Gastroesophageal sphincter (tissue), 3 donors: ENCODE measurements around the gene SIT1.

Source experiments
- EP300 ChIP-seq: sonication (generic); formaldehyde crosslinking; IDR thresholded peaks from one replicate; pipeline ENCODE4 v1.6.1; 2017; ENCODE audit warnings: antibody characterized with exemption, mild to moderate bottlenecking
- POLR2A ChIP-seq, 2 donors: fragments of 450-650 bp; IDR thresholded peaks; one replicate each; pipeline ENCODE4 v1.6.1; 2017; ENCODE audit warnings: antibody characterized with exemption in 2 of 2, mild to moderate bottlenecking in 2 of 2, moderate library complexity in 1 of 2
- TF ChIP-seq, protein P1 (sequence below), 4 experiments: fragments of 200-600 bp in 2 of 4; fragments of 450-650 bp in 2 of 4; sonication (generic) in 1 of 4; IDR thresholded peaks; one replicate each; pipeline ENCODE4 v1.5.1; 2017 to 2019; ENCODE audit warnings: antibody characterized with exemption in 4 of 4, mild to moderate bottlenecking in 2 of 4, moderate library complexity in 2 of 4

DNA sequence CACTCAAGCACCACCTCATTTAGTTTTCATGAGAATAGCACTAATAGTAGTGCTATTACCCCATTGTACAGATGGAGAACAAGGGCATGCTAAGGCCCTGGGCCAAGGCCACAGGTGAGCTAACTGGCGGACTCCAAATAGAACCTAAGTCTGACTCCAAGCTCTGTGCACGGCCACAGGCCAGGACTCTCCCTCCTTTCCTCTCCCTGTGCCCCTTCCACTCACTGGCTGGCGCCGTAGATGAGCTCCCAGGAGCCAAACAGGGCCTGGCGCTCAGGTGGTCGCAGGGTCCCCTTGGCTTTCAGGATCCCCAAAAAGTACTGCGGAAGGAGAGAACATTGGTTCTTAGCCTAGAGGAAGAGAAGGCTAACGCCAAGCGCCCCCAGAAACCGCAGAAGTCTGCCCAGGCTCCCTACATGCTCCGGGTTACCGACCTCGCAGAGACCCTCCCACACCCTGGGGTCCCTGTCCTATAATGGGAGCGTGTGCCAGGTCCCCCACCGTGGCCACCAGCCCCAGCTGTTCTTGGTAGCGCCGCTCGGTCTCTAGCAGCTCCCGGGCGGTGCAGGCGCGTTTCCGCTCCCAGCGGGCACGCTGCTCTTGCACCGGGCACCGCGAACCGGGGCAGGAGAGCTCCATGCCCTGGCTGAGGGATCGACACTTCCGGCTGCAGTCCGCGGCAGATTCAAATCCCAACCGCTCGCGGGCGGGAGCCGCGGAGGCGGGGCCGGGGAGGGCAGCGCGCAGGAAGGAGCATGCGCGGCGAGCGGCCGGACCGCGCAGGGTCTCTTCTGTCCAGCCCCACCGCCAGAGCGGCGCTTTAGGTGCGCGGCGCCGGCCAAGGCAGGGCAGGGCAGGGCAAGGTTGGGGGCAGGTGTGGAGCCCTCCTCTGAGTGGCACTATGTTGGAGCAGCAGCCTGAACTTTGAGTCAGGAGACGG is 14.1 kb upstream of the SIT1 start, which contains the start of gene ARHGEF39:
- TF ChIP-seq, protein P1, sequence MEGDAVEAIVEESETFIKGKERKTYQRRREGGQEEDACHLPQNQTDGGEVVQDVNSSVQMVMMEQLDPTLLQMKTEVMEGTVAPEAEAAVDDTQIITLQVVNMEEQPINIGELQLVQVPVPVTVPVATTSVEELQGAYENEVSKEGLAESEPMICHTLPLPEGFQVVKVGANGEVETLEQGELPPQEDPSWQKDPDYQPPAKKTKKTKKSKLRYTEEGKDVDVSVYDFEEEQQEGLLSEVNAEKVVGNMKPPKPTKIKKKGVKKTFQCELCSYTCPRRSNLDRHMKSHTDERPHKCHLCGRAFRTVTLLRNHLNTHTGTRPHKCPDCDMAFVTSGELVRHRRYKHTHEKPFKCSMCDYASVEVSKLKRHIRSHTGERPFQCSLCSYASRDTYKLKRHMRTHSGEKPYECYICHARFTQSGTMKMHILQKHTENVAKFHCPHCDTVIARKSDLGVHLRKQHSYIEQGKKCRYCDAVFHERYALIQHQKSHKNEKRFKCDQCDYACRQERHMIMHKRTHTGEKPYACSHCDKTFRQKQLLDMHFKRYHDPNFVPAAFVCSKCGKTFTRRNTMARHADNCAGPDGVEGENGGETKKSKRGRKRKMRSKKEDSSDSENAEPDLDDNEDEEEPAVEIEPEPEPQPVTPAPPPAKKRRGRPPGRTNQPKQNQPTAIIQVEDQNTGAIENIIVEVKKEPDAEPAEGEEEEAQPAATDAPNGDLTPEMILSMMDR (IDR thresholded peaks at IDR 0.05), result peak in 3 of 4 experiments; percentile 16 to 37 (median 27)
- TF ChIP-seq POLR2A (IDR thresholded peaks at IDR 0.05), result peak in 1 of 2 donors; percentile 27
- no peak for TF ChIP-seq EP300
